ENCODE data around the gene LSS. TPM values are rescaled to one million over a fixed set of nuclear protein-coding genes. Genes with fewer than 3 reads are reported as not detected.

The LSS gene
- total RNA-seq, 2 donors from 2014 or later, result 38.9 to 68.9 TPM

GRCh38 chr21:46156678-46157077 is 71.9 kb downstream of the LSS start:
- DNase-seq, result no peak

DNA sequence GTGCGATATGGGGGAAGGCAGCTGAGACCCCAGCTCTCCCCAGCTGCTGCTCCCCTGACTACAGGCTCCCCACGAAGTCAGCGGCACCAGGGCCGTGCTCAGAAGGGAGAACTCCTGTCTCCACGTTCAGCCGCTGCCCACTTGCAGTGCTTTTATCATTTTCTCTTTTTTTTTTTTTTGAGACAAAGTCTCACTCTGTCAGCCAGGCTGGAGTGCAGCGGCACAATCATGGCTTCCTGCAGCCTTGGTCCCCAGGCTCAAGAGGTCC is 72.3 kb downstream of the LSS start:
- TF ChIP-seq, protein P1, sequence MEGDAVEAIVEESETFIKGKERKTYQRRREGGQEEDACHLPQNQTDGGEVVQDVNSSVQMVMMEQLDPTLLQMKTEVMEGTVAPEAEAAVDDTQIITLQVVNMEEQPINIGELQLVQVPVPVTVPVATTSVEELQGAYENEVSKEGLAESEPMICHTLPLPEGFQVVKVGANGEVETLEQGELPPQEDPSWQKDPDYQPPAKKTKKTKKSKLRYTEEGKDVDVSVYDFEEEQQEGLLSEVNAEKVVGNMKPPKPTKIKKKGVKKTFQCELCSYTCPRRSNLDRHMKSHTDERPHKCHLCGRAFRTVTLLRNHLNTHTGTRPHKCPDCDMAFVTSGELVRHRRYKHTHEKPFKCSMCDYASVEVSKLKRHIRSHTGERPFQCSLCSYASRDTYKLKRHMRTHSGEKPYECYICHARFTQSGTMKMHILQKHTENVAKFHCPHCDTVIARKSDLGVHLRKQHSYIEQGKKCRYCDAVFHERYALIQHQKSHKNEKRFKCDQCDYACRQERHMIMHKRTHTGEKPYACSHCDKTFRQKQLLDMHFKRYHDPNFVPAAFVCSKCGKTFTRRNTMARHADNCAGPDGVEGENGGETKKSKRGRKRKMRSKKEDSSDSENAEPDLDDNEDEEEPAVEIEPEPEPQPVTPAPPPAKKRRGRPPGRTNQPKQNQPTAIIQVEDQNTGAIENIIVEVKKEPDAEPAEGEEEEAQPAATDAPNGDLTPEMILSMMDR (IDR thresholded peaks at IDR 0.05), result no peak
- no peak for TF ChIP-seq POLR2A (IDR thresholded peaks at IDR 0.05)
- H3K27me3 ChIP-seq, result no peaks in the 10 kb centered on the region
- H3K27ac ChIP-seq, result no peak overlapping the region
- intact Hi-C loops (cut with DNase I), result no loop called here
- WGBS, 2 donors, result 85 to 90% methylated on average over 7 of the region's 7 CpGs
- no peak for ATAC-seq
- no peaks in the 10 kb centered on the region for H3K9me3 ChIP-seq
- no peak for DNase-seq
- H3K36me3 ChIP-seq (replicated peaks in 1 of 2; ENCODE audit: insufficient read depth in 1 of 2, low read depth in 2 of 2), result no peaks in the 10 kb centered on the region
- peaks cover 14% of the 10 kb centered on the region for H3K4me1 ChIP-seq
- H3K4me3 ChIP-seq, result no peak overlapping the region

More at GRCh38 chr21:46156678-46157077, 71.9 kb downstream of the LSS start:
- TF ChIP-seq, protein P1 (IDR thresholded peaks at IDR 0.05), result no peak
- TF ChIP-seq POLR2A (IDR thresholded peaks at IDR 0.05), result no peak
- Histone ChIP-seq H3K27me3 (no peaks in the 10 kb centered on the region), H3K4me3 (no peak overlapping the region), H3K27ac (no peak overlapping the region), H3K36me3 (replicated peaks in 1 of 2; ENCODE audit: insufficient read depth in 1 of 2, low read depth in 2 of 2) (no peaks in the 10 kb centered on the region), H3K9me3 (no peaks in the 10 kb centered on the region), H3K4me1 (peaks cover 14% of the 10 kb centered on the region)
- intact Hi-C loops (cut with DNase I), result no loop called here
- WGBS, 2 donors, result 73 to 83% methylated on average over 9 to 10 of the region's 10 CpGs
- ATAC-seq, result no peak

DNA sequence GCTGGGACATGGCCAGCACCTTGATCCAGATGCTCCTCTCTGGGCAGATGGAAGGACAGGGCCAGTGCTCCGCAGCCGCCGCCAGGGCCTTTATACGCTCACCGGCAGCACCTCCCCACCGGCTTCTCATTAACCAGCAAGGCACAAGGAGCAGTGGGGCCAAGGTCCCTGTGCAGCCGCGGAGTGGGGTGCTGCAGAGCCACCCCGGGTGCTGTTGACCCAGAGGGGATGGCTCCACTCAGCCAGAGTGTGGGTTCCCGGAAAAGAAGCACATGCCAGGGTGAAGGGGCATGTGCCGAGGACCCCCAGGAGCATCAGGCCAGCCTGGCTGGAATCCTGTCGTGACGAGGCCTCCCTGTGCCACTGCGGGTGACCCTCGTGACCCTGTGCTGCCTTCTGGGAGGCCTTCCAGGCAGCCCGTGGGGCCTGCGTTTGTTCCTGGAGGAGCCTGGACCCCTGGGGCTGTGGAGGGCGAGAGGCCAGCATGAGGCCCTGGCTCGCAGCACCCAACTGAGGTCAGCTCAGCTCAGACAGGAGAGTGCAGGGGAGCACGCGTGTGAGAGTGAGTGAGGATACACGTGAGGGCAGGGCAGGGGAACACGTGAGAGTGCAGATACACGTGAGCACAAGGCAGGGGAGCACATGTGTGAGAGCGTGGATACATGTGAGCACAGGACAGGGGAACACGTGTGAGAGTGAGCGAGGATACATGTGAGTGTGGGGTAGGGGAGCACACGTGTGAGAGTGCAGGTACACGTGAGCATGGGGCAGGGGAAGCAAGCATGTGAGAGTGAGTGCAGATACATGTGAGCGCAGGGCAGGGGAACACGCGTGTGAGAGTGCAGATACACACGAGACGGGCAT is 72.8 kb downstream of the LSS start, which contains the start of gene FTCD:
FTCD (minus strand) TSS at position 66 of the 864 bp plus-strand sequence; CDS start at position 10, 56 bp downstream.
- 72 to 80% methylated on average over 19 to 33 of the region's 34 CpGs for WGBS, 2 donors
- peak in 1 of 4 donors; percentile 5 for DNase-seq
- H3K4me3 ChIP-seq, result no peak within 1 kb of the TSS

DNA sequence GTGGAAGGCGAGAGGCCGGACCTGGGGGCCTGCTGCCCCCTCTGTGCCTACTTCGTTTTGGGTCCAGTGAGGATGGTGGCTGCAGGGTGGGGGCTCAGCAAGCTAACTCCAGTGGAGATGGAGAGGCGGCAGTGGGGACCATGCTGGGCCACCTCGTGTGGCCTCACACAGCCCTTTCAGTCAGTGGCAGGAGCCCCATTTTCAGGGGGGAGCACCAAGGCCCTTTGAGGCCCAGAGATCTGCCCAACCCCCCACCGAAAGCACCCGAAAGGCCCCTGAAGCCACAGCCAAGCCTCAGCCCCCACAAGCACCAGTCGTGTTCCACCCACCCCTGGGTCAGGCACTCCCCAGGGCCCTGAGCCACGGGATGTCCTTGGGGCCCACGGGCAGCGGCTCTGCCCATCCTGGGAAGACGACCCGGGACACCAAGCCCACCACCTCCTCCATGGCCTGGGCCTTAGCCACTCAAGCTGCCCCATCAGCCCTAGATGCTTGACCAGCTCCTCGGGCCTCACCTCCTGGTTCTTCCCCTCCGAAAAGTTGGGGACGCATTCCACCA is 73.5 kb downstream of the LSS start:
- intact Hi-C loops (cut with DNase I), result no loop called here
- no peak for TF ChIP-seq POLR2A (IDR thresholded peaks at IDR 0.05)
- TF ChIP-seq, protein P1 (IDR thresholded peaks at IDR 0.05), result no peak

More for the DNA sequence above, 72.8 kb downstream of the LSS start, which contains the start of gene FTCD:
- TF ChIP-seq, protein P1 (IDR thresholded peaks at IDR 0.05), result no peak
- no peak for TF ChIP-seq POLR2A (IDR thresholded peaks at IDR 0.05)
- Histone ChIP-seq H3K36me3 (replicated peaks in 1 of 2; ENCODE audit: insufficient read depth in 1 of 2, low read depth in 2 of 2) (no peaks in the 10 kb centered on the region), H3K4me1 (peaks cover 14% of the 10 kb centered on the region), H3K27me3 (no peaks in the 10 kb centered on the region), H3K27ac (no peak within 1 kb of the TSS), H3K9me3 (no peaks in the 10 kb centered on the region)
- ATAC-seq, result no peak
- intact Hi-C loops (cut with DNase I), result no loop called here

More for the DNA sequence above, 73.5 kb downstream of the LSS start:
- no peak for ATAC-seq
- Histone ChIP-seq H3K36me3 (replicated peaks in 1 of 2; ENCODE audit: insufficient read depth in 1 of 2, low read depth in 2 of 2) (no peaks in the 10 kb centered on the region), H3K4me1 (peaks cover 14% of the 10 kb centered on the region), H3K27ac (no peak overlapping the region), H3K27me3 (no peaks in the 10 kb centered on the region), H3K9me3 (no peaks in the 10 kb centered on the region), H3K4me3 (no peak overlapping the region)
- 84 to 86% methylated on average over 9 to 13 of the region's 16 CpGs for WGBS, 2 donors
- DNase-seq, result peak in 2 of 4 donors; percentile 4 to 5
